KOPT-K1 (cell line): ENCODE results near the gene CARNS1.

ENCODE experiments used
- H3K27ac ChIP-seq: fragments of 200-600 bp; sonication (generic); 2 replicates; pipeline ENCODE4 v1.5.1; 2016; ENCODE audit warnings: antibody characterized with exemption, mild to moderate bottlenecking, low read depth, low read length; ENCODE audit not compliant: poor library complexity, severe bottlenecking
- H3K36me3 ChIP-seq: fragments of 200-600 bp; sonication (generic); 2 replicates; pipeline ENCODE4 v1.5.1; 2017; ENCODE audit warnings: antibody characterized with exemption, mild to moderate bottlenecking, low read length, moderate library complexity; ENCODE audit not compliant: insufficient read depth
- H3K9me3 ChIP-seq: fragments of 200-600 bp; sonication (generic); 2 replicates; pipeline ENCODE4 v1.5.1; 2017; ENCODE audit warnings: antibody characterized with exemption, low read length, mild to moderate bottlenecking; ENCODE audit not compliant: insufficient read depth, poor library complexity, severe bottlenecking

CARNS1 gene

DNA sequence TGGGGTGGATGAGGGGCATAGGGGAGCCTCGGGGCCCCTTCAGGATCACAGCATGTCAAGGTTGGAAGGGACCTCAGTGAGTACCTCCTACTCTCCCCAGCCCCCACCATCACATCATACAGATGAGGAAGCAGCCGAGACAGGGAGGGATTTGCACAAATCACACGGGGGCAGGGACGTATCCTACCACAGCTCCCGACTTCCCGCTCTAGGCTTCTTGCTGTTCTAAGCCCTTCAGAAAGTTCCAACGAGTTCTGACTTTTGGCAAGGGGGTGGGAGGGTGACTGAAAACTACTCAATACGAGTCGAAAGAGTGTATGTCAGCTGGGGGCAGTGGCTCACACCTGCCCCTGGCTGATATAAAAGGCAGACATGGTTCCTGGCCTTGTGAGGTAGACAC lies 28.4 kb upstream of the CARNS1 start:
- no peaks in the 10 kb centered on the region for H3K9me3 ChIP-seq
- no peak overlapping the region for H3K27ac ChIP-seq
- no peaks in the 10 kb centered on the region for H3K36me3 ChIP-seq

DNA sequence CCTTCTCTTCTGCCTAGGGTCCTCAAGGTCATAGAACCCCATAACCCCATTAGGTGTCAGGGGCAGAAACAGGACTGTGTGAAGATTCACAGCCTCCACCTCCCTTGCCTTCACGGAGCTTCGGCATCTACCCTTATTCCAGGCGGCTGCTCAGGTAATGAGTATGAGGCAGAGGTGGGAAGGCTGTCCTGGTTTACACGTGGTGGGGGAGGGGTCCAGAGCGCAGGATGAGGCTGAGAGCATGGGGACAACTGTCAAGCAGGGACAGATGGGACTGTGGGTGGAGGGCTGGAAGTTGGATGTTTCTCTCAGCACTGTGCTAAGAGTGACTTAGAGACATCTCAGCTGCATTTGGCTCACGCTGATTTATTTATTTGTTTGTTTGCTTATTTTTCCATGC lies 28.0 kb upstream of the CARNS1 start:
- Histone ChIP-seq H3K36me3 (no peaks in the 10 kb centered on the region), H3K27ac (no peak overlapping the region), H3K9me3 (no peaks in the 10 kb centered on the region)

GRCh38 chr11:67389477-67389876 lies 26.0 kb upstream of the CARNS1 start:
- Histone ChIP-seq H3K27ac (no peak overlapping the region), H3K36me3 (peaks cover 14% of the 10 kb centered on the region), H3K9me3 (no peaks in the 10 kb centered on the region)

DNA sequence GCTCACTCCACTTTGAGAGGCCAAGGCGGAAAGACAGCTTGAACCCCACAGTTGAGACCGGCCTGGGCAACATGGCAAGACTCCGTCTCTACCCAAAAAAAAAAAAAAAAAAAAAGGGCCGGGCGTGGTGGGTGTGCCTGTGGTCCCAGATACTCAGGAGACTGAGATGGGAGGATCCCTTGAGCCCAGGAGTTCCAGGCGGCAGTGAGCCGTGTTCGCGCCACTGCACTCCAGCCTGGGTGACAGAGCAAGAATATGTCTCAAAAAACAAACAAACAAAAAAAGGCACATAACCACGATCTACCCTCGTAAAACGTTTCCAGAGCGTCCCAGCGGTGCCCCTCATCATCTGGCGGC lies 24.6 kb upstream of the CARNS1 start:
- Histone ChIP-seq H3K36me3 (peaks cover 27% of the 10 kb centered on the region), H3K27ac (peak overlapping the region; percentile 88), H3K9me3 (no peaks in the 10 kb centered on the region)

DNA sequence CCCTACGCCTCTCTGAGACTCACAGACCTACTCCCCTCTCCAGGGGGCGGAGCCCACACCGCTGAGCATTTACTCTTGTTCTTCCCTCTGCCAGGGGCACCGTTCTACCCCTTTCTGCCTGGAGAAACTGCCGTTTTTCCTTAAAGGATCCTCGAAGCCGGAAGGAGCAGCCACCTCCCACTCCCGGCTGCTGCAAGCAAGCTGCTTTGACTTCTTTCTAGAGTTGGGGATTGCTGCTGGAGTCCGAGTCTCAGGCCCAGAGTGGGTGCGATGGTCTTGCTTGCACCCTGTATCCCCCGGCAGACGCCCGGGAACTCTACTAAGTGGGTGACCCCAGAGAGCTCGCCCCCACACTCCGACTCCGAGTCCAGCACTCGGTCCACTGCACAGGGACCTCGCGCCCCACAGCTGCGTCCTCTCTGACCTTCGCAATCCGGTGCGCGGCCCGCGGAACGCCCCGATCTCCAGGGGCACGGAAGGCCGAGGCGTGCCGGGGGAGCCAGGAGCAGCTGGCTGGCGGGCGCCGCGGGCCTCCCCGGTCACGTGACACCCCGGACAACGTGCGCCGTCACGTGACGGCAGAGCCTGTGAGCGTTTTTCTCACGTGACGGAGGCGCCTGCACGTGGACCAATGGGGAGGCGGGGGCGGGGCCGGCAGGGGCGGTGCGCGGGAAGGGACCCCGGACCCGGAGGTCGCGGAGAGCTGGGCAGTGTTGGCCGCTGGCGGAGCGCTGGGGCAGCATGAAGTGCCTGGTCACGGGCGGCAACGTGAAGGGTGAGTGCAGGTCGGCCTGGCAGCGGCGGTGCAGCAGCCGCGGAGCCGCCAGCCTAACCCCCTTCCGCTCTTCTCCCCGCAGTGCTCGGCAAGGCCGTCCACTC lies 23.9 kb upstream of the CARNS1 start, which contains the start of gene RAD9A:
Gene RAD9A (plus strand): TSS at position 683 of the 879 bp plus-strand sequence. CDS start 59 bp downstream, at position 742.
- no peaks in the 10 kb centered on the region for H3K9me3 ChIP-seq
- peaks cover 33% of the 10 kb centered on the region for H3K36me3 ChIP-seq
- H3K27ac ChIP-seq = peak within 1 kb of the TSS; percentile 88

DNA sequence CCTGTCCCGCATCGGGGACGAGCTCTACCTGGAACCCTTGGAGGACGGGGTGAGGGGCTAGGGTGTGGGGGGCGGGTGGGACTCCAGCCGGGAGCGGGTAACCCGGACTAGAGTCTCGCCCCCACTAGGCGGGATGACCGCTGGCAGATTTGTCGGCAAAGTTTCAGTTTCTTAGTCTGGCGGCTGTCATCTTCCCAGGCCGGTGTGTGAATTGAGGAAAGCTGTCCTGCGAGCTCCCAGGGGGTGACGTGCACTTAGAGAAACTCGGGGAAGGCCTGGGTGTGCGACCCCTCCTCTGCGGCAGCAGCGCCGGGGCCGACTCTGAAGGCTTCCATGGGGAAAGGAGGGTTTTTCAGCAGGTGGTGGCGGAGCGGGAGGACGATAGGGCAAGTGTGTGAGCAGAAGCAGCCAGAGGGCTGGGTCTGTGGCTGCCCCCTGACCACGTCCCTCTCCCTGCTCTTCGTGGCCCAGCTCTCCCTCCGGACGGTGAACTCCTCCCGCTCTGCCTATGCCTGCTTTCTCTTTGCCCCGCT lies 23.2 kb upstream of the CARNS1 start:
- Histone ChIP-seq H3K36me3 (peaks cover 40% of the 10 kb centered on the region), H3K27ac (peak overlapping the region; percentile 88), H3K9me3 (no peaks in the 10 kb centered on the region)

GRCh38 chr11:67393437-67393836 lies 22.0 kb upstream of the CARNS1 start:
- peaks cover 52% of the 10 kb centered on the region for H3K36me3 ChIP-seq

GRCh38 chr11:67393990-67394389 lies 21.5 kb upstream of the CARNS1 start:
- H3K36me3 ChIP-seq = peaks cover 57% of the 10 kb centered on the region
- H3K9me3 ChIP-seq = no peaks in the 10 kb centered on the region
- no peak overlapping the region for H3K27ac ChIP-seq

More at GRCh38 chr11:67393437-67393836, 22.0 kb upstream of the CARNS1 start:
- Histone ChIP-seq H3K27ac (no peak overlapping the region), H3K9me3 (no peaks in the 10 kb centered on the region)

DNA sequence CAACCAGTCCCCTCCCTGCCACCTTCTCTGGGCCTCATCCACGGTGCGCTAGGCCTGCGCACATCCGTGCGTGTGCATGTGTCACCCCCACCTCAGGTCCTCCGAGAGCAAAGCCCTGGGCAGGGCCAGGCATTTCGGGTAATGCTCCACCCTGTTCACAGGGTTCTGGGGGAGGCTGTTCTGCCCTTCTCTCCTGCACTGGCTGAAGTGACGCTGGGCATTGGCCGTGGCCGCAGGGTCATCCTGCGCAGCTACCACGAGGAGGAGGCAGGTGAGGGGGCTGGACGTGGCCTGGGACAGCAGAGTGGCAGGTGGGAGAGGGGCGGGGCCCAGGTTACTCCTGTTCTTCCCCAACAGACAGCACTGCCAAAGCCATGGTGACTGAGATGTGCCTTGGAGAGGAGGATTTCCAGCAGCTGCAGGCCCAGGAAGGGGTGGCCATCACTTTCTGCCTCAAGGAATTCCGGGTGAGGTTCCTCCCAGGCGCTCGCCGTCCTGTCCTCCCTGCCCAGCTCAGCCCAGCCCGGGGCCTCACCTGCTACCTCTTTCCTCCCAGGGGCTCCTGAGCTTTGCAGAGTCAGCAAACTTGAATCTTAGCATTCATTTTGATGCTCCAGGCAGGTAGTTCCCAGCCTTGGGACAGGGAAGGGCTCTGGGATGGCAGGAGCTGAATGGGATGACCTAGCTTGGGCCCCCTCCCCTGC lies 19.8 kb upstream of the CARNS1 start:
- Histone ChIP-seq H3K36me3 (peaks cover 73% of the 10 kb centered on the region), H3K9me3 (no peaks in the 10 kb centered on the region), H3K27ac (peak overlapping the region; percentile 54)

DNA sequence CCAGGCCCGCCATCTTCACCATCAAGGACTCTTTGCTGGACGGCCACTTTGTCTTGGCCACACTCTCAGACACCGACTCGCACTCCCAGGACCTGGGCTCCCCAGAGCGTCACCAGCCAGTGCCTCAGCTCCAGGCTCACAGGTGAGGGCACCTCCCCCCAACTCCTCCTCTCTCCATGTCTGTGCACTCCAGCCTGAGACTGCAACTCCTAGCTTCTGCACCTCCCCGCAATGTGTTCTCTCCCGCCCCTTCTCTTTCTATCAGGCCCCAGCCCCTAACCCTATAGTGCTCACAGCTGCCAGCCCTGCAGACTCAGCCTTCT lies 19.3 kb upstream of the CARNS1 start:
- H3K36me3 ChIP-seq = peaks cover 78% of the 10 kb centered on the region
- H3K27ac ChIP-seq = peak overlapping the region; percentile 54
- no peaks in the 10 kb centered on the region for H3K9me3 ChIP-seq

- Histone ChIP-seq H3K27ac (peak overlapping the region; percentile 54), H3K36me3 (peaks cover 78% of the 10 kb centered on the region), H3K9me3 (no peaks in the 10 kb centered on the region)
Measured at GRCh38 chr11:67396587-67397389, 18.7 kb upstream of the CARNS1 start.

DNA sequence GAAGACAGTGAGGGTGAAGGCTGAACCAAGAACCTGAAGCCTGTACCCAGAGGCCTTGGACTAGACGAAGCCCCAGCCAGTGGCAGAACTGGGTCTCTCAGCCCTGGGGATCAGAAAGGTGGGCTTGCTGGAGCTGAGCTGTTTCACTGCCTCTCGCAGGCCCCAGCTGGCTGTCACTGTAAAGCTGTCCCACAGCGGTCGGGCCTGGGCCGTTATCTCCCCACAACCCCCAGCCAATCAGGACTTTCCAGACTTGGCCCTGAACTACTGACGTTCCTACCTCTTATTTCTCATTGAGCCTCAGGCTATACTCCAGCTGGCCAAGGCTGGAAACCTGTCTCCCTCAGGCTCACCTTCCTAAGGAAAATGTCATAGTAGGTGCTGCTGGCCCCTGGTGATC lies 17.9 kb upstream of the CARNS1 start:
- Histone ChIP-seq H3K27ac (peak overlapping the region; percentile 54), H3K36me3 (peaks cover 78% of the 10 kb centered on the region)

GRCh38 chr11:67397986-67398660 lies 17.4 kb upstream of the CARNS1 start:
- H3K27ac ChIP-seq = peak overlapping the region; percentile 54
- H3K9me3 ChIP-seq = no peaks in the 10 kb centered on the region
- H3K36me3 ChIP-seq = peaks cover 77% of the 10 kb centered on the region

More for the DNA sequence above, 17.9 kb upstream of the CARNS1 start:
- no peaks in the 10 kb centered on the region for H3K9me3 ChIP-seq
